AML-193 (cell line): Measurements from ENCODE around the gene COPE.
"Not testable (repeated sequence)": the region's sequence is repeated elsewhere in the genome, so short reads cannot be mapped to it uniquely, and the experiment has no call there.

Source experiments
- DNase-seq, 2 experiments: peaks; one replicate each; lab custom pipeline; 2025; lab: John Stamatoyannopoulos, UW

The COPE gene

DNA sequence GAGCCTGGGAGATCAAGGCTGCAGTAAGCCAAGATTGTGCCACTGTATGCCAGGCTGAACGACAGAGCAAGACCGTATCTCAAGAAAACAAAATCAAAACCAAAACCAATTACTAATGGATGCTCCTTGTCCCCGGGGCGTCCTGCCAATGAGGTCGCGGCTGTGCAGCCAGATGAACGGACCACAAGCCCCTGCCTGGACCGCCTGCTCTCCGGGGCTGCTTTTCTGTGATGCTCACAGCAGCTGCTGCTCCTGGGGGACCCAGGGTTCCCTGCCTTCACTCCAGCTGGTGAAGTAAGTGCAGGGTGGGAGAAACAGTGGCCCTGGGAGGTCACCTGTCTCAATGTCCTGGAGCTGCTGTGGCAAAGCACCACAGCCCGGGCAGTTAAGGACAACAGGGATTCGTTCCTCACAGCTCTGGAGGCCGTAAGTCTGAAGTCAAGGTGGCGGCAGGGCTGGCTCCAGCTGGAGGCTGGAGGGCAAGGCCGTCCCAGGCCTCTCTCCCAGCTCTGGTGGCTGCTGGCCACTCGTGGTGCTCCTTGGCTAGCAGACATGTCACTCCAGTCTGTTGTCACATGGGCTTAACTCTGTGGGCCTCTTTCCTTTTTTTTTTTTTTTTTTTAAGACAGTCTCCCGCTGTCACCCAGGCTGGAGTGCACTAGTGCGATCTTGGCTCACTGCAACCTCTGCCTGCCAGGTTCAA is 10.1 kb downstream of the COPE start:
- DNase-seq, result no peak

DNA sequence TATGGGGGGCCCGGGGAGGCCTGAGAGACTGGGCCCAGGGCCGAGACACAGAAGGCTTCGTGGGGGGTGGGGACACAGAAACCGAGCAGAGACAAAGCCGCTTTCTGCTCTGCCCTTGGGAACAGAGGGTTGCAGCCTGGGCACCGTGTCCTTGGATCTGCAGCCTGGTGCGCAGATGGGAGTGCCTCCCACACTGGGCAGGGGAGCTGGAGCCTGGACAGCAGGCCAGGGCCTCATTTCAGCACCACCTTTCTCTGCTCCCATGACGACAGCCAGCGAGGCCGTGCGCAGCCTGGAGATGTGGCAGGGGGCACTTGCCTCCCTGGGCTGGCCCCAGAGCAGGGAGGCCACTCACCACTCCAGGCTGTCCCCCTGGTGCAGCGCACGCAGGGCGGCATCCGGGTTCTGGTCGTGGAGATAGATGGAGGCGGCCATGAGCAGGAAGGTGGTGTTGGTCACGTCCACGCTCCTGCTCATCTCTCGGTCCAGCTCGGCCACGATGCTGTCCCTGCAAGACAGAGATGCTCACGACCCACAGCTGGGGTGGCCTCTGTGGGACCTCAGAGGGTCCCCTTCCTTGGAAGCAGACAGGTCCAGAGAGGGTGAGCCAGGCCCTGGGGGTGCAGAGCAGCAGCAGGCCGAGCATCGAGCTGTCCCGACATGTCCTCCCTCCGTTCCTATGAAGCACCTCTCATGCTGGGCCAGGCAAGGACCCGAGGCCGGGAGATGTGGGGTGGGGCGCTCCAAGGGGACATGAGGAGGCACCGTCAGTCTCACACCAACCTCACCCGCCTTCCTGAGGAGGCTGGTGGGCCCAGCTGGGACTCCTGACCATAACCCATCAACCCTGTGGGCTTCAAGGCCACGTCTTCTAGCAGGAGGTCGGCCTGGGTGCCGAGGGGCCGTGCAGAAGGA is 12.3 kb downstream of the COPE start:
- DNase-seq, result no peak

DNA sequence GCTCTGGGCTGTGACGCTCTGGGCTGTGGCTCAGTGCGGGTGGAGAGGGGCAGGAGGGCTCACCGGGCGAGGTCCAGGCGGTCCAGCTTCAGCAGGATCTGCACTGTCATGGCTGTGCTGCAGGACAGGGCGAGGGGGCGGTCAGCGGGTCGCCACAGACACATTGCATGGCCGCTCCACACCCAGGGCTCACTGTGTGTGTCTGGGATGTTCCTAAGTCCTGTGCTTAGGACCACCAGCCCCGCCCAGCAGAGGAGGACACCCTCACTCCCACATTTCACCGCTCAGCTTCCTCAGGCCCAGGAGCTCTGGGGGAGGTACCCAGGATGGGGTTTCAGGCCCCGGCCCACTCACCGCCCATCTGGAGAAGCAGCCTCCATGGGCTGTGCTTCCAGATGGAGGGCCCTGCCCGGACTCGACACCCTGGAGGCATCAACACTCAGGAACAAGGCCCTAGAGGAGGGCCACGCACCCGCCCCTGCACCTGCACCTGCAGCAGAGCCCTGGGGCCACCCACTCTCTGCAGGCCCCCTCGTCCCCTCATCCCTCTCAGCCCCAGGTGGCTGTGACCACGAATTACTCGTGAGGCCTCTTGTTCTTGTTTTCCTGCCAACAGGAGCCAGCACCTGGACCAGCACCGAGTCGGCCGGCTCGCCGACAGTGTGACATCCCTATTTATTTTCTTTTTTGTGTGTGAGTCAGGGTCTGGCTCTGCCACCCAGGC is 13.5 kb downstream of the COPE start:
- DNase-seq, result no peak

DNA sequence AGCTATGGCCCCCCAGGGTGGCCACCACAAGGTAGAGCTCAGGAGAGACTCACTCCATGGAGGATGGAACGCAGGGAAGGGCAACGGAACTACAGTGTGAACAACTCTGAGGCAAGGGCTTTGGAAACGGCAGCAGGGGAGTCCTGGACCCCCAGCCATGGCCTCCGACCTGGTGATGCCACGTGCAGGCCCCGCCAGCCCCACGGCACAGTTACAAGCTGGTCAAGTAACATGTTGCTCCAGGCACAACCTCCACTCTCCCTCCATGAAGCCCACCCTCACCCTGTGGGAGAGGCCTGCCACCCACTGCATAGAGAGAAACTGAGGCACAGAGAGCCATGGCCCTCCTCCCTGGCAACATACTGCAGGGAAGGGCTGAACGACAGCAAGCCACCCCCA is 14.1 kb downstream of the COPE start:
- DNase-seq, result no peak

DNA sequence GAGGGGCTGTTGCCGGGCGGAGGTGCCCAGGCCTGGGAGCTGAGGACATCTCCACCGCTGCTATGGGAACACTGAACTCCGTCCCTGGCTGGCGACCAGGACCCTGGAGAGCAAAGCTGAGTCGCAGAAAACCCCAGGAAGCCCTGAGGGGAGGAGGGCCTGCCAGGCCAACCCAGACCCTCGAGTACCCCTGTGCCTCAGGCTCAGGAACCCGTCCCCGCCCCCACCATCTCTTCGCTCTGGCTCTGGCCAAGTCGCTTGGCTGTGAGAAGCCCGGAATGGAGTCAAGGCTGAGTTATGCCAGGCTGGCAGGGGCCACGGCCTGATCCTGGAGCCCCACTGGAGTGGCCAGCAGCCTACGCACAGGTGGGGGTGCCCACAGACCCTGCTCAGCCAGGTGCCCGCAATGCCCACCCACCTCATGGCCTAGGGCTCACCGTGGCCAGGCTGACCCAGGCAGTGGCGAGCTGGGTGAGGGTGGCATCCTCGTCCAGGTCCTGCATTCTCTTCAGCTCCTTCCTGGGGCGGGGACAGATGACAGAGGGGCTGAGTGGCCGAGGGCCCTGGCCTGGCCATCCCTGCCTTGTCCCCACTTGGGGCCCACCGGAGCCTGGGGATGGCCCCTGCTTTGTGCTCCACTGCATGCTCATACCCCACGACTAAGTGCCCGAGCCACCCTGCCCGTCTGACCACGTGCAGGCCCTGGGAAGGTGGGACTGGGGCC is 14.7 kb downstream of the COPE start:
- no peak for DNase-seq

DNA sequence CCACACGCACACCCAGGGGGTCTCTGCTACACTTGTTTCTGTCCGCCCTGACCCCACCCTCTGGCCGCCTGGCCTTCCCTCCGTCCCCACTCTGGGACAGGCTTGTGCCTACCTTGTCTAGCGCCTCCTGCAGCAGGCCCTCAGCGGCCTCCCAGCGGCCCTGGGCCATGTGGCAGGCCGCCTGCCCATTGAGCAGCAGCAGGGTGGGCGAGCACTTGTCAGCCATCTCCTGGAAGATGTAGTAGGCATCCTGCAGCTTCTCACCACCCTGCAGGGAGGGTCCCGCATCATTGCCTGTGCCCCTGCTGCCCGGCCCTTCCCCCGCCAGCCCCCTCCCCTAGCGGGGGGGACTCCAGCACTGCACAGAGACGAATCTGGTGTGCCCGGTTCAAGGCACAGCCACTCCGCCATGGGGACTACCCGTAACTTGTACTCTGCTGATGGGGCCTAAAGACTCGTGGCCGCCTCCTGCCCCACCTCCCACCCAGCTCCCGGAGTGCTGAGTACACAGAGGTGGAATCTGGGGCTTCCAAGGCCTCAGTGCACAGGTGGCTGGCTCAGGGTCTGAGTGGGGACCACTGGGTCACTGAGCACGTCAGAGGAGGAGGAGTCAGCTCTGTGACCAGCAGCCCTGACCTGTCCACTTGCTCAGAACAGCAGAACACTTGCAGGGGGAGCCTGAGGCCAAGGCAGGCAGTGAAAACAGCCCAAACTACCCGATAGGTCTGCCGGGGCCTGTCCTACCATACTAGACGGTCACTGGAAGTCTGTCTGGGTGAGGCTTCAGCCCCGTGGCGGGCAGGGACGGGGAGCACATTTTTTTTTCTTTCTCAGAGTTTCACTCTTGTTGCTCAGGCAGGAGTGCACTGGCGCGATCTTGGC is 15.8 kb downstream of the COPE start:
- no peak for DNase-seq

DNA sequence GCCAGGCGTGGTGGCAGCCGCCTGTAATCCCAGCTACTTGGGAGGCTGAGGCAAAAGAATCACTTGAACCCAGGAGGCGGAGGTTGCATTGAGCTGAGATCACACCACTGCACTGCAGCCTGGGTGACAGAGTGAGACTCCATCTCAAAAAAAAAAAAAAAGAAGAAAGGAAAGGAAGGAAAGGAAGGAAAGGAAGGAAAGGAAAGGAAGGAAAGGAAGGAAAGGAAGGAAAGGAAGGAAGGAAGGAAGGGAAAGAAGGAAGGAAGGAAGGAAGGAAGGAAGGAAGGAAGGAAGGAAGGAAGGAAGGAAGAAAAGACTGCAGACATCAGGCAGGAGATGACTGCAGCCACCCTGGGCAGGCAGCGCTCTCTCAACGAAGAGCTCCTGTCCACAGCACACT is 16.7 kb downstream of the COPE start:
- not testable (repeated sequence) for DNase-seq

DNA sequence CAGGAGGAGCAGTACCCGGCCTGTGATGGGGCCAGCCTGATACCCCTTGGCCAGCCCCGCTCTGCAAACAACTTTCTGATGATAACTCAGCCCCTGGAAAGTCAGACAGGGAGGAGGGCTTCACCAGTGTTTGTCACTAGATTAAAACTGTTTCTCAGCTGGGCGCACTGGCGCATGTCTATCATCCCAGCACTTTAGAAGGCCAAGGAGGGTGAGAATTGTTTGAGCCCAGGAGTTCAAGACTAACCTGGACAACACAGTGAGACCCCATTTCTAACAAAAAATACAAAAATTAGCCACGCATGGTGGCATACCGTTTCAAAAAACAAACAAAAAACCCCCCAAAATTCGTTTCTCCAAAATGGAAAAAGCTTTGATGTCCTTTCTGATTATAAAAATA is 17.7 kb downstream of the COPE start:
- DNase-seq, result no peak

DNA sequence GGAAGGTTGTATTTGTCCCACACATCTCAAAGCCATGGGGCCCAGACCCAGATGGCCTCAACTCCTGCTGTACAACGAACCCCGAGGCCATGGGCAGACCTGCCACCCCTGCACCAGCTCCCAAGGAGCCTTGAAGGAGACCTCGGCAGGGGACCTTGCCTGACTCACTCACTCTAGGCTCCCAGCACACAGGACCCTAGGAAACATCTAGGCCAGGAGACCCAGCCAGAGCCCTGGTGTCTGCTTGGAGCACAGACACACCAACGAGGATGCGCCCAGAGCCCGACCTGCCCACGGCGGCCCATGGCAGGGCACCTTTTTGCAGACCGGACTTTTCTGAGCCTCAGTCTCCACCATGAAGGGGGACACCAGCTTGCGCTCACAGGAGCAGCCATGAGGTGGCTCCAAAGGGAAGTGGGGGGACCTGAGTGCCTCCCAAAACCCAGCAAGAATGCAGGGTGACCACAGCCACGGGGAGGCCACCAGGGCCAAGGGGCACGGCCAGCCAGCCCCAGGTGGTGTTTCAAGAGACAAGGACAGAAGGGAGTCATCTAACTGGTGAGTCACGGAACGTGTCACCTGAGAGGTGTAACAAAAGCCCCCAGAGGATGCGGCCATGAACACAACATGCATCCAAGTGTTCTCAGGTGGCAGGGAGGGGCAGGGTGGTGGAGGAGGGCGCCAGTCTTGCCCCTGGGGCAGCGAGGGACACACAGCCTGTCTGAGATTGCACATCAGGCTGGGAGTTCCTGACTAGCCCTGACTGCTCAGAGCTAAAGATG is 18.3 kb downstream of the COPE start:
- DNase-seq, result no peak

DNA sequence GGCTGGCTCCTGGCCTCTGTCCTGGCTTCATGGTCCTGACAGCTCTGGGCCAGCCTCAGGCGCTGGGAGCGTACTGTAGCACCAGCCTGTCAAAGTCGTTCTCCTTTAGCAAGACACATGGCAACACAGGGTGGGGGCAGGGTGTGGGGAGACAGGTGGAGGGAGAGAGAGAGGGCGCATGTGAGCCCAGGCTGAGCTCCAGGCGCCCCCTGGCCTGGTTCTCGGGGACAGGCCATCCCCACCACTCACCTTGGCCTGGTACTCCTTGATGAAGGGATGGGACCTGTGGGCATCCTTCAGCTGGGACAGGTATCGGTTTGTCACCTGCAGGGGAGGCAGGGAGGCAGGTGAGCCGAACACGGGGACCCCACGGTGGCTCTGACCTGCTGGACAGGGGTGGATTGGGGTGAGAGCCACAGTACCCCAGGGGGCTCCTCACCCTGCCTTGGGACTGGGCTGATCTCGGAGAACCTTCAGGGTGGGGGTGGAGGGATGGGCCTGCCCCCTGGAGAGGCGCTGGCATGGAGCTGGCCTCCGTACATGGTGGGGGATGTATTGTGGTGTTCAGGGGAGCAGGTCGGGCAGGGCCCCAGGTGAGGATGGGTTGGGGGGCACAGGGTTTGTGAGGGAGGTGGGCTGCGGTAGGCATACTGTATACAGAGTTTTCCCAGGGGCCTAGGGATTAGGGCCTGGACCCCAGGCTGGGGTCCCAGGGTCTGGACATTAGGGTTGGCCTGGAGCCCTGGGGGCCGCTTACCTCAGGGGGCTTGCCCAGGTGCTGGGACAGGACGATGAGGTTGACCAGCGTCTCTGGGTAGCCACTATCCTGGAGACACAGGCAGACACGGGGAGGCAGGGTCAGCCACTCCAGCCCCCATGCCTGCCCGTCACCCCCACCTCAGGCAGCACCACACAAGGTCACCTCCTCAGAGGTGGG is 19.3 kb downstream of the COPE start:
- no peak for DNase-seq

DNA sequence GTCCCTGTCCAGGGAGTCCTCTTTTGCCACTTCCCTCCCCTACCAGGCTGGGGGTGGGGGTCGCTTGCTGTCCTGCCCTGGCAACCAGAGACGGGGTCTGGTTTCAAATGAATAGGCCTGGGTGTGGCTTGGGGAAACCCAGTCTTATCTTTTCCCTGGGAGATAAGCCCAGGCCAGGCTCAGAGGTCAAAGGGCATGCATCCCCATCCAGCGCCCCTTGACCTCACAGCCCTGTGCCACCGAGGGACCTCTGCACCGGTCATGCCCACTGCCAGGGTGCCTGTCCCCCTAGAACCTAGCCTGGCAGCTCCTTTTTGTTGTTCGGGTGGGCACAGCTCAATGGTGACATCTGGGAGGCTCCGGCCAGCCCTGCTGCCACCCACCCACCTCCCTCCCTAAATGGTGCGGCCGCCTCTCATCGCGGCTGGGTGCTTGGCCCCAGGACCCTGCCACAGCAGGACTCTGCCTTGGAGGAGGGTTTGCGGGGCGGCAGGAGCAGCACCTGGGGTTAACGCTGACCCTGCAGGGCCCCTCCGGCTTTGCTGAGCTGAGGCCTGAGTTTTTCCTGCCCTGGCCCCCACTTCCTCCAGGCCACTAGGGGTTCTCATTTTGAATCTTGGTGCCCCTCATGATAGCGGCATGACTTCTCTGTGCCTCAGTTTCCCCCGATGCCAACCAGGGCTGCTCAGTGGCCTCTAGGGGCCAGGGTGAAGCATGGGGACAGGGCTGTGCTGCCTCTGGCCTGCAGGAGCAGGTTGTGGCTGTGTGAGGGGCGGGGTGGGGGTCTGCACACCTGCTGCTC is 20.4 kb downstream of the COPE start:
- no peak for DNase-seq

DNA sequence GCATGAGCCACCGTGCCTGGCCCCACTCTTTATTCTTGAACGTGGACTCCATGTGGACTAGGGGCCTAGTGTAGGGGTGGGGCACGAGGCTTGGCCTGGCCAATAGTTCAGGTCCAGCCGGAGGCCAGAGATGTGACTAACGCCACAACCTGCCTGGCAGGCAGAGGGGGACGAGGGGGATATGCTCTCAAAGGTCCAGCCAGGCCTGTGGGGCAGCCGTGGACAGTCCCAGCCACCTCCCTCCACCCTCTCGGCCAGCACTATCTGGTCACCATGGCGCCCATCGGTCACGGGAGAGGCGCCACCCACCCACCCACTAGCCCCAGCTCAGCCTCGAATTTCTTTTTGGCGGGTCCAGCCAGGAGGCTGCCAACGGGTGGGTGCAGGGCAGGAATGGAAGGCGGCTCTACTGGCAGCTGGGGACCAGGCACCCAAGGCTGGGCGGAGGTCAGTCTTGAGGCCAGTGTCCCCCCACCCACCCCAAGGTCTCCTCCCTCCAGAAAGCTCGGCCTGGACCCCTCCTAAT is 21.0 kb downstream of the COPE start:
- DNase-seq, result no peak

DNA sequence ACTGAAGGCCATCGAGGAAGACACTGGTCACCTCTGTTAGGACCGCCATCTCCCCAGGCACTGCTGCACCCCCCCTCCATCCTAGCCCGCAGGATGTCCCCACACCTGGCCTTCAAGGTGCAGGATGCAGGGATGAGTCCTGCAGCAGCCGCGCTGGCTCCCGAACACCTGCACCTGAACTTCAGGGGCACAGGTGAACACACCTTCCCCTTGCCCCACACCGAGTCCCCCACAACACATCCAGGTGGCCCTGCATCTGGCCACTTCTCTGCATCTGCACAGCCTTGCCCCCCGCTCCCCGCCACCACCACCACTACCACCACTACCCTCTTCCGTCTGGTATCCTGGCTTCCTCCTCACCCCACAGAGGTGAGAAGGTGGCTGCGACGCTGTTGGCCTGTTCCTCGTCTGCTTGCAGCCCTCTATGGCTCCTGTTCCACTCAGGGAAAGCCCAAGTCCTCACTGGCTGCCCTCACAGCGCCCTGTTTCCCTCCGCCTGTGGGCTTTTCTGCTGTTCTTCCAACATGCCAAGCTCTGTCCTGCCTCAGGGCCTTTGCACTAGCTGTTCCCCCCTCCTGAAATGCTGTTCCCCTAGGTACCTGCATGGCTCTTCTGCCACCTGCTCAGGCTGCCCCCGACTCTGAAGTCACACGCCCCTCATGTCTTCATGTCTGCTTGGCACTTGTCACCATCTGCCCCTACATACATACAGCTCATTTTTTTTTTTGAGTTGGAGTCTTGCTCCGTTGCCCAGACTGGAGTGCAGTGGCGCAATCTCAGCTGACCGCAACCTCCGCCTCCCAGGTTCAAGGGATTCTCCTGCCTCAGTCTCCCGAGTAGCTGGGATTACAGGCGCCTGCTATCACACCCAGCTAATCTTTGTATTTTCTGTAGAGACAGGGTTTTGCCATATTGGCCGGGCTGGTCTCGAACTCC is 21.8 kb downstream of the COPE start:
- DNase-seq, result no peak

DNA sequence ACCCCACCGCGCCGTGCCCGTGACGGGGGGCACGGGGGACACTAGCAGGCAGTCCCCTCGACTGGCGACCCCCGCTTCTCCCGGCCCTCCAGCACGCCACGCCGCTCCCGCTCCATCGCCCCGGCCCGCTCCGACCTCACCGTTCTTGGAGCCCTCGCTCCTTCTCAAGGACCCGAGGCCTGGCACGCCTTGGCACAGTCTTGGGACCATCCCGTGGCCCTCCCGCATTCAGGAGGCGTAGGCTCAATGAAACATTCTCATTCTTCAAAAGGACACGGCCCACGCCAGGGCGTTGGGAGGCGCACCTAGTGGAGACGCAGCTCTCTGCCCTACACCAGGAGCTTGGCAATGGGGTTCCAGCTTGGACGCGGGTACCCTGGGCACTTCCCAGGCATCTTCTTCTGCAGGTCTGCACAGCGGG is 22.8 kb downstream of the COPE start:
- no peak for DNase-seq

DNA sequence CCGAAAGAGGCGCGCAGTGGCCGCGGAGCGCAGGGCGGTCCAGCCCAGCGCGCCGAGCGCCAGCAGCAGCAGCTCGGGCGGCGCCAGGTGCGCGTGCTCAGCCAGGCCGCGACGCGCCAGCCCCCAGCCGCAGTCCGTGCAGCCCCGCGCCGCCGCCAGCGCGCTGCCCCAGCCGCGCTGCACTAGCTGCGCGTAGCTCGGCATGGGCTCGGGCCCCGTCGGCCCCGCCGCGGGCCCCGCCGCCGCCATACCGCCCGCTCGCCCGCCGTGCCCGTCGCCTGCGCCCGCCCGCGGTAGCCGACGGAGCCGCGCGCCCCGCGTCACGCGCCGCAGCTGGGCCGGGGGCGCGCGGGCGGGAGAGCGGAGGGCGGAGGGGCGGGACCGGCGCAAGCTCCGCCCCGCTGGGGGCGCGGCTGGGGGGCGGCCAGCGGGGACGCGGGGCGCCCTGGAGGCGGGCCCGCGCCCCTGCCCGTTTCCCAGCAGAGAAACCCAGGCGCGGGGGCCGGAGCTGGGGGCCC is 23.3 kb downstream of the COPE start, which contains the start of gene CERS1:
Gene CERS1 (minus strand): TSS at position 335 of the 518 bp plus-strand sequence. CDS start 86 bp downstream, at position 249.
- DNase-seq, result no peak

DNA sequence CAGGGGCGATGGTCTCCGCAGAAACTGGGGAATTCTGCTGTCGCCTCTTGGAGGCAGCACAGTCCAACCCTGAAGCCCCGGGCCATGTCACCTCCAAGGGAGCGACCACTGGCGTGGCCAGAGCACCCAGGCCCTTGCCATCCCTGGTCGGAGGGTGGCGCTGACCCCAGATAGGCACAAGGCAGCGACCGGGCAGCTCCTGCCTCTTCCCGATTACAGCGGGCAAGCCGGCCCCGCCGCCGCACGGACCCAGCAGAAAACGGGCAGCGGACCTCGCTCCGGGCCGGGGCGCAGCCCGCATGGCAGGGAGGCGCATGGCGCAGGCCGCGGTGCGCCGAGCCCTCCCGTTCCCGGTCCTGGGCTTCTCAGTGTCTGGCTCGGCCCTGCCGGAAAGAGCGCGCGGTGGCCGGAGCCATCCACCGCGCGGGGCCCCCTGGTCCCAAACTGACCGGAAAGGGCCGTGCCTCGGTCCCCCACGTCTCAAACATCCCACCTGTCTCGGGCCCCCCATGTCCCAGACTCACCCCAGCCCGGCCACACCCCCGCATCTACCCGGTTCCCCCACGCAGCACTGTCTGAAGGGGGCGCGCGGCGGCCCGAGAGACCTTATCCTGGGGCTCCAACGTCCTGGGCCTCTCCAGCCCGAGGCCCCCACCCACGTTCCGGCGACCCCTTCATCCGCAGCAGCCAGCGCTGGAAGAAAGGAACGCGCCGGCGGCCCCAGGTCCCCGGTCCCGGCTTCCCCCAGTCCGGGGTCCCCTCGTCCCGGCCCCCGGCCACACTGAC is 24.0 kb downstream of the COPE start:
- DNase-seq, result peak; percentile 41 to 72
